GM20431 (cell line): Measurements from ENCODE around the gene TIMMDC1.
"Not testable (repeated sequence)": the region's sequence is repeated elsewhere in the genome, so short reads cannot be mapped to it uniquely, and the experiment has no call there.

Experiments
- in situ Hi-C: fragments of 300-500 bp; cut with MseI, MboI; formaldehyde crosslinking; loops from one replicate; pipeline ENCODE4 v1.15.0; 2020; ENCODE audit warnings: low sequenced_read_pairs; ENCODE audit not compliant: unreplicated experiment

The TIMMDC1 gene

DNA sequence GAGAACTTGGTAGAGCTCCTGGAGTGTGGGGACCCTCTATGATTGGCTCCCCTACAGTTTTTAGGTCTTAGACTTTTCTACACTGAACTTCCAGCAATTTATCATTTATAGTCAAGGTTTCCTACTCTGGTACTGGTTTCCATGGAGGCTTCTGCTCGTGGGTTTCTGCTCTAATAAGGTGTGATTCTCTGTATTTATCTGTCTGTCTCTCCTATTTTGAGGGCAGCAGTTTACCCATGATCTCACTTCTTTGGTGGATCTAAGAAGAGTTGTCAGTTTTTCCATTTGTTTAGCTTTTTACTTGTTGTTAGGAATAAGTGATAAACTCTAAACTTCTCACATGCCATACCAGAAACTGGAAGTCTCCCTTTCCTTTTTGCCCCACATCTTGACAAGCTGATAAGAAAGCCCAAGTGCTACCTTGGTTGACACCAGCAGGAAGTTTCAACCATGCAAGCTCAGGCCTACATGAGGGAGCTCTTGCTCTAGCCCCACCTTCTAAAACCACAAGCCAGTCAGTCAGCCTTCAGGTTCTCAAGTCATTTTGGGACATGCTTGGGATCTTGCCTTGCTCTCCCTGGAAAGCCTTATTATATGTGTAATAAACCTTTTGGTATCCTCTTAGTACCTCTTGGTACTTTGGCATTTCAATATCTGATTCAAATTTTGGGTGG is 10.0 kb downstream of the TIMMDC1 start:
- in situ Hi-C loops, result no loop called here

- in situ Hi-C loops, result no loop called here
Measured at GRCh38 chr3:119510690-119511089, 12.3 kb downstream of the TIMMDC1 start.

GRCh38 chr3:119514637-119515036 is 16.3 kb downstream of the TIMMDC1 start:
- in situ Hi-C loops, result no loop called here

GRCh38 chr3:119517112-119517511 is 18.8 kb downstream of the TIMMDC1 start:
- in situ Hi-C loops, result no loop called here

DNA sequence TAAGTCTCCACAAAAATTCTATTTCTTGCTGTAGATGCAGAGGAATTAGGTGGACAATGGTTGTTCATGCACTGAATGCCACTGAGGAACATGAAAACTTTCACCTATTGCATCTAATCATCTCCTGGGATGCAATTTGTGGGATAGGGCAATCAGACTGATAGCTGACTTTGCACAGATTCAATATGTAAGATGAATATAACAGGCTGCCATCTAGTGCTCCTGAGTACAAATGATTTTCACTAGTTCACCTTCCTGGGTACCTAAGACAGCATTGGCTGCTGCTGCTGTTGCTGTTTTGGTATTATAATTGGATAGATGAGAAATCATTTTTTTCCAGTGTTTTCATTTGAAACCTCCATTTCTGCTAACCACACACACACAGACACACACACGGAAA is 19.7 kb downstream of the TIMMDC1 start:
- in situ Hi-C loops, result no loop called here

- in situ Hi-C loops, result no loop called here
Measured at GRCh38 chr3:119524931-119525662, 26.8 kb downstream of the TIMMDC1 start.

GRCh38 chr3:119527714-119528113 is 29.4 kb downstream of the TIMMDC1 start:
- in situ Hi-C loops, result no loop called here

DNA sequence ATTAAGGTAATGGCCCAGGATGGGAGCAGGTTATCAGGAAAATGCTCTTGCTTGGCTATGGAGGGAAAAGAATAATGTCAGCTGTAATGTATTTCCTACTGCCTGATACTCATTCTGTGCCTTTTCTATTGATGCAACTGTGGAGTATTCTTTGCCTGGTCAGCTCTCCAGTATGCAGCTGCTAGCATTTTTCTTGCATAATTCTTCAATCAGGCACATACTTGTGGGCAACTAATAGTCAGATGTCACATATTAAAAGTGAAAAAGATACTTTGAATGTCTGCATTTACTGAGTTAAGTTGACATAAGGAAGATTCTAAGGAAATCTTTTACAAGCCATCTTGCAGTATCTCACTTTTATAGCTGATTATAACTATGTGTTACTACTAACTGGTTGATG is 31.5 kb downstream of the TIMMDC1 start:
- in situ Hi-C loops, result no loop called here

DNA sequence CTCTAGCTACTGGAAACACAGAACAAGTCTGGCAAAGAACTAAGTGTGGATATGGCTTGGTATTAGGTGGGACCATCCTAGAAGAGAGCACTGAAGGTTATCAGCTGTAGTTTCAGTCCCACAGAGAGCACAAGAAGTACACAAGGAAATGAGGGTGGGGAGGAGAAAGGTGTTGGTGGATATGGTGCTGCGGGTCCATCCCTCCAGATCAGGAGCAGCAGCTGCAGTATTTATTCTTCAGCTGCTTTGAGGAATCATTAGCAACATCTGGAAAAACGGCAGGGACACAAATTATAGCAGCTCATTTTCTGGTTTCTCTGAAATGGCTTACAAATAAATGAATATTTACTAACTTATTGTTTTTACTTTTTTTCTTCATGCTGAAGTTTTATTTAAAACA is 32.1 kb downstream of the TIMMDC1 start:
- in situ Hi-C loops, result no loop called here

GRCh38 chr3:119531151-119531550 is 32.8 kb downstream of the TIMMDC1 start:
- in situ Hi-C loops, result no loop called here

DNA sequence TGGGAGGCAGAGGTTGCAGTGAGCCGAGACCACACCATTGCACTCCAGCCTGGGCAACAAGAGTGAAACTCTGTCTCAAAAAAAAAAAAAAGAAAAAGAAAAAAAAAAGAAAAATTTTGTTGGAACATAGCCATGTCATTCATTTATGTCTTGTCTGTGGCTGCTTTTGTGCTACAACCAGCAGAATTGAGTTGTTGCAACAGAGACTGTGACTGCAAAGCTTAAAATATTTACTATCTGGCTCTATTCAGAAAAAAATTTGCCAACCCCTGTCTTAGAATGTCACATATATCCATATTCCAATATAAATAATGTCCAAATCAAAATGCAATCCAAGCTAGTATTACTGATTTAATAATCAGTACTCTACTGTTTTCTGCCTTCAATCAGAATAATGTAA is 35.9 kb downstream of the TIMMDC1 start:
- in situ Hi-C loops, result no loop called here

DNA sequence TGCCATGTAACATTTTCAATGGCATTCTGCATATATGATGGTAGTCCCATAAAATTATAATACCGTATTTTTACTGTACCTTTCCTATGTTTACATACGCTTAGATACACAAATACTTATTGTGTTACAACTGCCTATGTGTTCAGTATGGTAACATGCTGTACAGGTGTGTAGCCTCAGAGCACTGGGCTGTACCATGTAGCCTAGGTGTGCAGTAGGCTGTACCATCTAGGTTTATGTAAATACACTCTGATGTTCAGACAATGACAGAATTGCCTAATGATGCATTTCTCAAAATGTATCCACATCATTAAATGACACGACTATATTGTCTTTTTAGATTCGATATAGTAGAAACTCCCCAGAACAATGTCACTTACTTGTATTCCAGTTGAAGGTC is 38.4 kb downstream of the TIMMDC1 start:
- in situ Hi-C loops, result no loop called here

DNA sequence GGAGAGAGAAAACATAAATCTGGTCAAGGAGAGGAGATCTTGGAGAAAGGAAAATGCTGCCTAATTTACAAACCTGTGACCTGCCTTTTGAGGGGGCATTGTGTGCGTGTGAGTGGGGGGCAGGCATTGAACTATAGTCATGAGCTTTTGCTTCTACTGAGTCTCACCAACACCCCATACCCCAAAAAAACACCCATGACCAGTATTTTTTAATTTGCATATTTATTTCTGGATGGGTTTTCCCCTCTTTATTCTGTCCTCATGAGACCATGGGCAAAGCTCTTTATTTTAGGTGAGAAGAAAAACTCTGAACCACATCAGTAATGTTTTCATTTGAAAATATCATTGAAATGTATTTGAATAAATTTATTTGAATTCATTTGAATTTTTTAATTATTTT is 40.4 kb downstream of the TIMMDC1 start:
- in situ Hi-C loops, result no loop called here

GRCh38 chr3:119541547-119541946 is 43.2 kb downstream of the TIMMDC1 start:
- in situ Hi-C loops, result no loop called here

GRCh38 chr3:119542168-119542767 is 43.9 kb downstream of the TIMMDC1 start:
- in situ Hi-C loops, result no loop called here

GRCh38 chr3:119543147-119543546 is 44.8 kb downstream of the TIMMDC1 start:
- in situ Hi-C loops, result no loop called here

- in situ Hi-C loops, result no loop called here
Measured at GRCh38 chr3:119547227-119547626, 48.9 kb downstream of the TIMMDC1 start.

- in situ Hi-C loops, result no loop called here
Measured at GRCh38 chr3:119548341-119548740, 50.0 kb downstream of the TIMMDC1 start.

GRCh38 chr3:119550192-119550910 is 52.0 kb downstream of the TIMMDC1 start:
- in situ Hi-C loops, result no loop called here

GRCh38 chr3:119551598-119551997 is 53.3 kb downstream of the TIMMDC1 start:
- in situ Hi-C loops, result no loop called here

GRCh38 chr3:119552928-119553327 is 54.6 kb downstream of the TIMMDC1 start:
- in situ Hi-C loops, result not testable (repeated sequence)
